Heart left ventricle (tissue), 16 donors: ENCODE results near the gene PDCL2. TPM values are rescaled to one million over a fixed set of nuclear protein-coding genes. Genes with fewer than 3 reads are reported as not detected.
"Not testable (repeated sequence)": the region's sequence is repeated elsewhere in the genome, so short reads cannot be mapped to it uniquely, and the experiment has no call there.

Experiments
- ATAC-seq, 4 donors: fragments of 200-7000 bp; cut with Tn5 transposase; one replicate each; pipeline ENCODE4 v1.9.1; 2020 to 2022; ENCODE audit warnings: moderate library complexity in 4 of 4, mild to moderate bottlenecking in 3 of 4, moderate number of reproducible peaks in 1 of 4
- DNase-seq, 5 donors: peaks; one replicate each; pipeline ENCODE4 v3.0.0-alpha.2; 2020
- H3K27ac ChIP-seq, 12 donors: fragments of 200-600 bp; sonication (generic) in 4 of 12; one replicate each; pipeline versions ENCODE4 v1.5.0 to v1.8.0; 2016 to 2022; ENCODE audit warnings: mild to moderate bottlenecking in 2 of 12
- H3K27me3 ChIP-seq, 9 donors: fragments of 200-600 bp; sonication (generic) in 2 of 9; one replicate each; pipeline versions ENCODE4 v1.5.1 to v1.8.0; 2016 to 2022; ENCODE audit warnings: mild to moderate bottlenecking in 3 of 9
- H3K36me3 ChIP-seq, 9 donors: fragments of 200-600 bp; sonication (generic) in 2 of 9; one replicate each; pipeline versions ENCODE4 v1.5.0 to v1.8.0; 2018 to 2022; ENCODE audit warnings: mild to moderate bottlenecking in 2 of 9
- H3K4me1 ChIP-seq, 12 donors: fragments of 200-600 bp; sonication (generic) in 4 of 12; one replicate each; pipeline versions ENCODE4 v1.5.0 to v1.8.0; 2016 to 2022; ENCODE audit warnings: mild to moderate bottlenecking in 3 of 12
- H3K4me3 ChIP-seq, 12 donors: fragments of 200-600 bp; sonication (generic) in 4 of 12; one replicate each; pipeline versions ENCODE4 v1.5.0 to v1.8.0; 2017 to 2022; ENCODE audit warnings: mild to moderate bottlenecking in 9 of 12, moderate library complexity in 4 of 12
- H3K9me3 ChIP-seq, 12 donors: fragments of 200-600 bp; sonication (generic) in 4 of 12; one replicate each; pipeline versions ENCODE4 v1.5.0 to v1.8.0; 2016 to 2022; ENCODE audit warnings: mild to moderate bottlenecking in 1 of 12
- CTCF ChIP-seq, 12 donors: fragments of 200-600 bp; sonication (generic) in 4 of 12; IDR thresholded peaks; one replicate each; pipeline versions ENCODE4 v1.5.0 to v1.8.0; 2018 to 2022; ENCODE audit warnings: antibody characterized with exemption in 12 of 12, mild to moderate bottlenecking in 5 of 12
- POLR2A ChIP-seq, 2 donors: fragments of 450-650 bp; IDR thresholded peaks; one replicate each; pipeline ENCODE4 v1.6.1; 2017; ENCODE audit warnings: antibody characterized with exemption in 2 of 2, mild to moderate bottlenecking in 2 of 2, moderate library complexity in 2 of 2
- WGBS, 4 donors: extraction: QIAGEN DNeasy Blood & Tissue Kit in 2 of 4; methylation state at CpG; one replicate each; pipeline versions ENCODE4 v1.1.5 to v1.1.7; 2013 to 2018; 5-methylcytosine and 5-hydroxymethylcytosine counted together
- intact Hi-C, 10 donors: fragments of 100-400 bp; cut with DNase I; formaldehyde crosslinking; loops; one replicate each; pipeline versions ENCODE4 v1.11.1 to v1.14.2; 2022
- polyA plus RNA-seq, 2 donors: library from polyadenylated mRNA; stranded (reverse); fragments of 200-250 nt; gene quantifications; one replicate each; pipeline ENCODE4 v1.2.3, GENCODE V29; 2013
- total RNA-seq, 9 donors: library from RNA; depleted of rRNA in 2 of 9; stranded (reverse); fragments of >200 nt in 2 of 9; fragmentation: NEBNext Ultra II Directional in 3 of 9; extraction: Animal tissue kit (Norgen Biotek cat#: 25700) in 3 of 9; gene quantifications; one replicate each; pipeline versions ENCODE4 v1.1.0 to v1.2.4, GENCODE V29; 2016 to 2023
- donor health status: ischemic (EF 13 %, LVEDD 7.1; RV severe dilation, severe dysfunction).
- donor health status: healthy with polysubstance abuse.
- donor health status: DM: no; HTN: yes; CAD: no.
- donor health status: DM: no; HTN: no; CAD: no.
- donor health status: ischemic (EF 25% LVEDD 6.9; RV normal size, moderate dysfunction).
- donor health status: ischemic (EF 25% LVEDD 5.7; RV mildly dilated, moderate dysfunction).
- donor health status: healthy.
- donor health status: DM: yes; HTN: yes; CAD: no.
- donor health status: ischemic (EF 35%, LVEDD 5.7; RV mildly dilated, moderate dysfunction).
- donor health status: nonischemic (EF 11% LVEDD 7.7; RV severe dilation, severe dysfunction).
- donor health status: DM: yes; HTN: yes; CAD: no.
- donor health status: PGD.
- donor health status: ischemic (EF 29% LVEDD 5.4; RV normal size, mild dysfunction).
- donor health status: nonischemic (EF 23%, LVEDD 6.1; RV moderate dilation, normal function).

Gene PDCL2
- total and polyA plus RNA-seq, 11 donors, result not detected

DNA sequence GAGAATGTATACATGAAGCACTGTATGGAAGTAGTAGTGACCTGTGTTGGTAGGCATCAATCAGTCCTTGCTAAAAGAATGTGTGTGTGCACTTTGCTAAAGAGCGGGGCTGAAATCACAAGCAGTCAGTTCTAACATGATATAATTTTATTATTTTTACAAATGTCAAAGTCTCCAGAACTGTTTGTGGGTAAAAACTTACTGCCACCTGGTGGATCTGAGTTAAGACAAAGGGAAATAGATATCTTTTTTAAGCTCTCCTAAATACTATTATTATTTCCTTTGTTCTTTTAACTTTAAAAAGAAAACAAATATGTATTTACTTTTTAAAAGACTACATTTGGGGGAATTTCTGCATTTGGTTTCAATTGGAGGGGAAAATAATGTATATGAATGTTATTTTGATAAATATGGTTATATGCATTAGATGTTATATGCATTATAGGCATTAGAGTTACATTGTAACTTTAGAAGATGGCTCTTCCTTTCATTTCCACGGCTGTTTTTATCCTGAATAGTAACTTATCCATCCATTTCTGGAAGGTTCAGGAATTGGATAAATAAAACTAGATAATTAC, 37.5 kb downstream of the PDCL2 start:
- DNase-seq (no peak), ATAC-seq (no peak)
- Histone ChIP-seq H3K36me3 (no peaks in the 10 kb centered on the region), H3K9me3 (no peaks in the 10 kb centered on the region), H3K27me3 (no peaks in the 10 kb centered on the region), H3K4me3 (no peak overlapping the region), H3K27ac (no peak overlapping the region), H3K4me1 (peaks cover 0 to 10% (median 0%) of the 10 kb centered on the region in 12 donors)
- WGBS, 4 donors, result 44 to 58% (median 52%) methylated on average over 2 of the region's 2 CpGs
- TF ChIP-seq CTCF (IDR thresholded peaks at IDR 0.05), result peak; percentile 12 to 58 (median 45)
- TF ChIP-seq POLR2A (IDR thresholded peaks at IDR 0.05), result no peak
- intact Hi-C loops, result loop anchor here in 9 of 10 donors (5.0 to 10.0 kb wide), 6 partner anchors 100 to 580 kb away; partner anchors contain the start of genes SRD5A3 (in 4 of the 9) and TMEM165 (in 1 of the 9)

GRCh38 chr4:55553441-55554201, 38.4 kb downstream of the PDCL2 start:
- ATAC-seq, result peak; percentile 51 to 79 (median 61)

GRCh38 chr4:55551964-55552363, 40.1 kb downstream of the PDCL2 start:
- not testable (repeated sequence) for ATAC-seq, H3K4me3 ChIP-seq, H3K36me3 ChIP-seq, H3K27ac ChIP-seq, H3K27me3 ChIP-seq, H3K9me3 ChIP-seq, DNase-seq
- 89 to 95% (median 91%) methylated on average over 6 of the region's 6 CpGs for WGBS, 4 donors
- intact Hi-C loops, result loop anchor here in 9 of 10 donors (5.0 to 10.0 kb wide), 6 partner anchors 97 to 577 kb away; partner anchors contain the start of genes SRD5A3 (in 4 of the 9) and TMEM165 (in 1 of the 9)
- H3K4me1 ChIP-seq, result peaks cover 0 to 17% (median 7%) of the 10 kb centered on the region in 12 donors

More at GRCh38 chr4:55553441-55554201, 38.4 kb downstream of the PDCL2 start:
- no peaks in the 10 kb centered on the region for H3K27me3 ChIP-seq
- peak overlapping the region in 10 of 12 donors; percentile 11 to 50 (median 34) for H3K4me3 ChIP-seq
- 57 to 73% (median 68%) methylated on average over 10 of the region's 10 CpGs for WGBS, 4 donors
- DNase-seq, result peak in 4 of 5 donors; percentile 21 to 30 (median 25)
- no peak for TF ChIP-seq CTCF (IDR thresholded peaks at IDR 0.05)
- TF ChIP-seq POLR2A (IDR thresholded peaks at IDR 0.05), result no peak
- H3K27ac ChIP-seq, result peak overlapping the region in 1 of 12 donors; percentile 63
- intact Hi-C loops, result loop anchor here in 9 of 10 donors (5.0 to 10.0 kb wide), 6 partner anchors 99 to 579 kb away; partner anchors contain the start of genes SRD5A3 (in 4 of the 9) and TMEM165 (in 1 of the 9)
- H3K36me3 ChIP-seq, result no peaks in the 10 kb centered on the region
- H3K4me1 ChIP-seq, result peaks cover 0 to 10% (median 0%) of the 10 kb centered on the region in 12 donors
- H3K9me3 ChIP-seq, result no peaks in the 10 kb centered on the region

GRCh38 chr4:55549888-55550287, 42.2 kb downstream of the PDCL2 start:
- peaks cover 0 to 23% (median 11%) of the 10 kb centered on the region in 12 donors for H3K4me1 ChIP-seq
- intact Hi-C loops, result loop anchor here (5.0 to 10.0 kb wide), 14 partner anchors 95 to 575 kb away; partner anchors contain the start of genes SRD5A3 (in 7 of the 10), EXOC1 (in 6 of the 10) and TMEM165 (in 4 of the 10)
- no peaks in the 10 kb centered on the region for H3K9me3 ChIP-seq
- TF ChIP-seq CTCF (IDR thresholded peaks at IDR 0.05) (no peak), POLR2A (IDR thresholded peaks at IDR 0.05) (no peak)
- DNase-seq (no peak), ATAC-seq (no peak)
- no peak overlapping the region for H3K4me3 ChIP-seq
- no peak overlapping the region for H3K27ac ChIP-seq
- no peaks in the 10 kb centered on the region for H3K36me3 ChIP-seq
- 85 to 90% (median 87%) methylated on average over 2 of the region's 2 CpGs for WGBS, 4 donors
- H3K27me3 ChIP-seq, result no peaks in the 10 kb centered on the region
